Choroid plexus epithelial cell (primary cell): ENCODE results near the gene POLE.
"Not testable (repeated sequence)": the region's sequence is repeated elsewhere in the genome, so short reads cannot be mapped to it uniquely, and the experiment has no call there.

Source experiments
- DNase-seq: peaks from one replicate; pipeline ENCODE4 v3.0.0-alpha.2; 2010; ENCODE audit warnings: low read depth
- H3K4me3 ChIP-seq: 2 replicates; pipeline ENCODE4 v1.5.1; 2011; ENCODE audit warnings: low read depth, mild to moderate bottlenecking, control low read depth, low read length, moderate library complexity
- TF ChIP-seq, protein P1 (sequence below): conservative IDR thresholded peaks from 2 replicates; pipeline ENCODE4 v1.5.1; 2011; ENCODE audit warnings: low read depth, mild to moderate bottlenecking, control low read depth, inconsistent platforms, low read length, moderate library complexity

The POLE gene

DNA sequence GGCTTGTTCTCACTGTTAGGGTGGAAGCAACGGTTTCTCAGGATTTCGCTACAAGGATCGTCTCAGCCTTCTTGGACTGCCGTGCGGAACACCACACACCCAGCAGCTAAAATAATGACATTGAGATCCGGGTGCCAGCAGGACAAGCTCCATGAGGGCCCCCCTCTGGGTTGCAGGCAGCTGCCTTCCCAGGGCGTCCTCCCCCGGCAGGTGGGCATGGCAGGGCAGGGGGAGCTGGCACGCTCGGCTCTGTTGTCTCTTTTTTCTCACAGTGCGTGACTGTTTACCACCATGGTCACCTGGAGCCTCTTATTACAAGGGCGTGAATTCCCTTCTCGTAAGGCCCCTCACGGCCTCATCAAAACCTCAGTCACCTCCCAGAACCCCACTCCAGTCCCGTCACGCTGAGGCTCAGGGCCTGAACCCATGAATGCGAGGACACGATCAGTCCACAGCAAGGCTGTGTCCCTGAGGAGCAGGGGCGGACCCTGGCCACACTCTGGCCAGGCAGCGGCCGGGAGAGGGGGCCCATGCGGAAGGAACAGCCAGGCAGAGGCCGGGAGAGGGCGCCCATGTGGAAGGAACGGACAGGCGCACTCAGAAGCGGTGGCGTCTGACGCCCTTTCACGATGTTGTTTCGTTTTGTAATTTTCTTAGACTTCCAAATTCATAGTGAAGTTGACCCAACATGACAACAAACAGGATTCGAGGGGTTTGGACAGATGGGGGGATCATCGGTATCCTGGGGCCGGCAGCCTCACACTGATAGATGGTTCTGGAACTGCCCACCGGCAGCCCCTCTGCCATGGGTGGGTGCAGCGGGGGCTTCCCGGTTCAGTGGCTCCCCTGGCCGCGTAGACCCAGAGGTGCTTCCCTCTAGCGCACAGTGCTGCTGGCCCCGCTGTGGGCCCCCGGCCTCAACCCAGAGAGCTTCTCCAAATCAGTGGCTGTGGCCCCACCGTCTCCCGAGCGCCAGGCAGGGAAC, 86.8 kb downstream of the POLE start:
- TF ChIP-seq, protein P1, sequence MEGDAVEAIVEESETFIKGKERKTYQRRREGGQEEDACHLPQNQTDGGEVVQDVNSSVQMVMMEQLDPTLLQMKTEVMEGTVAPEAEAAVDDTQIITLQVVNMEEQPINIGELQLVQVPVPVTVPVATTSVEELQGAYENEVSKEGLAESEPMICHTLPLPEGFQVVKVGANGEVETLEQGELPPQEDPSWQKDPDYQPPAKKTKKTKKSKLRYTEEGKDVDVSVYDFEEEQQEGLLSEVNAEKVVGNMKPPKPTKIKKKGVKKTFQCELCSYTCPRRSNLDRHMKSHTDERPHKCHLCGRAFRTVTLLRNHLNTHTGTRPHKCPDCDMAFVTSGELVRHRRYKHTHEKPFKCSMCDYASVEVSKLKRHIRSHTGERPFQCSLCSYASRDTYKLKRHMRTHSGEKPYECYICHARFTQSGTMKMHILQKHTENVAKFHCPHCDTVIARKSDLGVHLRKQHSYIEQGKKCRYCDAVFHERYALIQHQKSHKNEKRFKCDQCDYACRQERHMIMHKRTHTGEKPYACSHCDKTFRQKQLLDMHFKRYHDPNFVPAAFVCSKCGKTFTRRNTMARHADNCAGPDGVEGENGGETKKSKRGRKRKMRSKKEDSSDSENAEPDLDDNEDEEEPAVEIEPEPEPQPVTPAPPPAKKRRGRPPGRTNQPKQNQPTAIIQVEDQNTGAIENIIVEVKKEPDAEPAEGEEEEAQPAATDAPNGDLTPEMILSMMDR = peak; percentile 80
- peak overlapping the region; percentile 58 for H3K4me3 ChIP-seq
- peak; percentile 79 for DNase-seq

DNA sequence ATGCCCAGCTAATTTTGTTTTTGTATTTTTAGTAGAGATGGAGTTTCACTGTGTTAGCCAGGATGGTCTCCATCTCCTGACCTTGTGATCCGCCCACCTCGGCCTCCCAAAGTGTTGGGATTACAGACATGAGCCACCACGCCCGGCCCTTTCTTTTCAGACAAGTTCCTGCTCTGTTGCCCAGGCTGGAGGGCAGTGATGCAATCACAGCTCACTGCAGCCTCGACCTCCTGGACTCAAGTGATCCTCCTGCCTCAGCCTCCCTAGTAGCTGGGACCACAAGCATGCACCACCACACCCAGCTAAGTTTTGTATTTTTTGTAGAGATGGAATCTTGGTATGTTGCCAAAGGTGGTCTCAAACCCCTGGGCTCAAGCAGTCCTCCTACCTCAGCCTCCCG, 87.6 kb downstream of the POLE start:
- DNase-seq, H3K4me3 ChIP-seq: not testable (repeated sequence)

DNA sequence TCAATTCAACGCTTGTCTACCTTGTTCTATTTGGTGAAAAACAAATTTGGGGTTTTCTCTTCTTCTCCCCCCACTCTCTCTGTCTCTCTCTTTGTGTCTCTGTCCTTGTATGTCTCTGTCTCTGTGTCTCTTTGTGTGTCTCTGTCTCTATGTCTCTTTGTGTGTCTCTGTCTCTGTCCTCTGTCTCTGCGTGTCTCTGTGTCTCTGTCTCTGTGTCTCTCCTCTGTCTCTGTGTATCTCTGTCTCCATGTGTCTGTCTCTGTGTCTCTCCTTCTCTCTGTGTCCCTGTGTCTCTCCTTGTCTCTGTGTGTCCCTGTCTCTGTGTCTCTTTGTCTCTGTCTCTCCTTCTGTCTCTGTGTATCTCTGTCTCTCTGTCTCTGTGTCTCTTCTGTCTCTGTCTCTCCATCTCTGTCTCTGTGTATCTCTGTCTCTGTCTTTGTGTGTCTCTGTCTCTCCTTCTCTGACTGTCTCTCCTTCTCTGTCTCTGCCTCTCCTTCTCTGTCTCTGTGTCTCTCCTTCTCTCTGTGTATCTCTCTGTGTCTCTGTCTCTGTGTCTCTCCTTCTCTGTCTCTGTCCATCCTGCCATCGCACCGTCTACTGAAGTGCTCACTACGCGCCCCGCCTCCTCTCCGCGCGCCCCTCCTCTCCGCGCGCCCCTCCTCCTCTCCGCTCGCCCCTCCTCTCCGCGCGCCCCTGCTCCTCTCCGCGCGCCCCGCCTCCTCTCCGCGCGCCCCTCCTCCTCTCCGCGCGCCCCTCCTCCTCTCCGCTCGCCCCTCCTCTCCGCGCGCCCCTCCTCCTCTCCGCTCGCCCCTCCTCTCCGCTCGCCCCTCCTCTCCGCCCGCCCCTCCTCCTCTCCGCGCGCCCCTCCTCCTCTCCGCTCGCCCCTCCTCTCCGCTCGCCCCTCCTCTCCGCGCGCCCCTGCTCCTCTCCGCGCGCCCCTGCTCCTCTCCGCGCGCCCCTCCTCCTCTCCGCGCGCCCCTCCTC, 89.5 kb downstream of the POLE start:
- TF ChIP-seq, protein P1 = no peak
- peak; percentile 65 for DNase-seq

DNA sequence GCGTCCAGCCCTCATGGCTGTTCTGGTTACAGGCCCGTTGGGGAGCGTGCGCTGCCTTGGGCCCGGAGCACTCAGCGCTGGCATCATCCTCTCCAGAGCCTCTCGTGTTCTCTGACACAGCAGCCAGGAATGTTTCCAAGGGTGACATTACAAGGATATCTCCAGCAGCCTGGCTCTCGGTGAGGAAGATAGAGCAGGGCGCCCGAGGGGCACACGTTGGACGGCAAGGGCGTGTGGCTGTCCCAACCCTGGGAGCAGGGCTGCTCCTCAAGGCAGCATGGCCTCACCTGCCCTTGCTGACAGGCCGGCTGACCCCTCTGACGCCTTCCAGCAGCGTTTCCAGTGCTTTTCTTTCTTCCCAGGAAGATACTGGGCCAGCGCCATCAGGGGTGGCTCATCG, 91.1 kb downstream of the POLE start:
- H3K4me3 ChIP-seq = no peak overlapping the region
- DNase-seq = peak; percentile 44
- TF ChIP-seq, protein P1 = no peak

More for the DNA sequence above, 89.5 kb downstream of the POLE start:
- H3K4me3 ChIP-seq = peak overlapping the region; percentile 42

DNA sequence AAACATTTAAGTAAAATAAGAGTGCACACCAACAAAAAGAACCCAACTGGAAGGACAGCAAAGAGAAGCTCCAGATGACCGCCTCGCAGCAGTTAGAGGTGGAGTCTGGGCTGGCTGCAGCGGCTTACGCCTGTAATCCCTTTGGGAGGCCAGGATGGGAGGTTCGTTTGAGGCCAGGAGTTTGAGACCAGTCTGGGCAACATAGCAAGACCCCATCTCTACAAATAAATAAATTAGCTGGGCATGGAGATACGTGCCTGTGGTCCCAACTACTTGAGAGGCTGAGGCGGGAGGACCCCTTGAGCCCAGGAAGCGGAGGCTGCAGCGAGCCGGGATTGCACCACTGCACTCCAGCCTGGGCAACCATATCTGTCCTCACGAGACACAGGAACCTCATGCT, 92.0 kb downstream of the POLE start:
- DNase-seq = no peak
- H3K4me3 ChIP-seq = no peak overlapping the region
- TF ChIP-seq, protein P1 = no peak

- TF ChIP-seq, protein P1 = no peak
- peak overlapping the region; percentile 1 for H3K4me3 ChIP-seq
- peak; percentile 96 for DNase-seq
These were observed 93.2 kb downstream of the POLE start for GRCh38 chr12:132593938-132594358.

DNA sequence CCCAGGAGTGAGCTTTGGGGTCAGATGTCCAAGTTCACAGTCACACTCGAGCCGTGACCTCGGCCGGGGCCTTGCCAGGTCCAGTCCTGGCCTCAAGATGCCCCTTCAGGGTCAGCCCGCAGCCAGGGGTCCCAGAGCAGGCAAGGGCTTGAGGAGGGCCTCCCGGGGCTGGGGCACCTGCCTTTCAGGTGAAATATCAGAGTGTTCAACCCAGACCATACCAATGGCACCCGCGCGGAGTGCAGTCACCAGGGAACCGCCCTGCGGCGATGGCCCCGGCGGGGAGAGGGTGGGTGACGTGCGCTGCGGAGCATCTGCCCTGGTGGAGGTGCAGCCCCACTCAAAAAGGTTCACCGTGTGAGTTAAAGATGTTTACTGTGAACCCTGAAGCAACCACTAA, 93.6 kb downstream of the POLE start:
- TF ChIP-seq, protein P1 = no peak
- H3K4me3 ChIP-seq = peak overlapping the region; percentile 1
- no peak for DNase-seq
